ENCODE data around the gene ALKAL2.
"Not testable (repeated sequence)": the region's sequence is repeated elsewhere in the genome, so short reads cannot be mapped to it uniquely, and the experiment has no call there.

The ALKAL2 gene

GRCh38 chr2:287911-288757, at the start of gene ALKAL2:
ALKAL2 (minus strand) TSS chr2:288091; CDS start chr2:287835, 256 bp downstream.
- no peak for DNase-seq

- not testable (repeated sequence) for DNase-seq
Observed at GRCh38 chr2:336949-337348, 49.1 kb upstream of the ALKAL2 start.

- no peak for DNase-seq
Observed at GRCh38 chr2:336360-336759, 48.5 kb upstream of the ALKAL2 start.

GRCh38 chr2:332592-332991, 44.7 kb upstream of the ALKAL2 start:
- DNase-seq: no peak

GRCh38 chr2:328761-329160, 40.9 kb upstream of the ALKAL2 start:
- no peak for DNase-seq

- DNase-seq: no peak
Observed at GRCh38 chr2:323035-323434, 35.1 kb upstream of the ALKAL2 start.

GRCh38 chr2:322326-322725, 34.4 kb upstream of the ALKAL2 start:
- no peak for DNase-seq

GRCh38 chr2:320561-320960, 32.7 kb upstream of the ALKAL2 start:
- no peak for DNase-seq

- no peak for DNase-seq
Observed at GRCh38 chr2:319059-319600, 31.2 kb upstream of the ALKAL2 start.

- peak; percentile 74 for DNase-seq
Observed at GRCh38 chr2:317501-318424, 29.9 kb upstream of the ALKAL2 start.

- no peak for DNase-seq
Observed at GRCh38 chr2:316381-316780, 28.5 kb upstream of the ALKAL2 start.

- not testable (repeated sequence) for DNase-seq
Observed at GRCh38 chr2:315925-316324, 28.0 kb upstream of the ALKAL2 start.

GRCh38 chr2:314561-315336, 26.9 kb upstream of the ALKAL2 start:
- DNase-seq: no peak

- DNase-seq: no peak
Observed at GRCh38 chr2:313991-314390, 26.1 kb upstream of the ALKAL2 start.

GRCh38 chr2:310994-311393, 23.1 kb upstream of the ALKAL2 start:
- no peak for DNase-seq

GRCh38 chr2:309954-310510, 22.1 kb upstream of the ALKAL2 start:
- DNase-seq: no peak

- DNase-seq: no peak
Observed at GRCh38 chr2:309148-309953, 21.5 kb upstream of the ALKAL2 start.

GRCh38 chr2:305366-305765, 17.5 kb upstream of the ALKAL2 start:
- no peak for DNase-seq

- no peak for DNase-seq
Observed at GRCh38 chr2:296354-296753, 8.5 kb upstream of the ALKAL2 start.

GRCh38 chr2:295090-295489, 7.2 kb upstream of the ALKAL2 start:
- no peak for DNase-seq

- peak; percentile 66 for DNase-seq
Observed at GRCh38 chr2:290090-290722, 2.3 kb upstream of the ALKAL2 start.
